OCI-LY7 (cell line): ENCODE measurements around the gene PITPNM3. TPM values are rescaled to one million over a fixed set of nuclear protein-coding genes. Genes with fewer than 3 reads are reported as not detected.

Source experiments
- BruUV-seq: library from RNA; stranded (reverse); fragments of 400-500 nt; replicated peaks from 2 replicates; lab custom pipeline; 2021; lab: Mats Ljungman, UMichigan
- CTCF ChIA-PET: fragments of 300-600 bp; sonication (Branson Sonifier 250); formaldehyde crosslinking; loops from one replicate; lab custom pipeline; 2022; ENCODE audit warnings: antibody characterized with exemption; ENCODE audit not compliant: unreplicated experiment; lab: Charles Lee
- POLR2A ChIA-PET: fragments of 300-600 bp; sonication (Branson Sonifier 250); formaldehyde crosslinking; loops from one replicate; lab custom pipeline; 2022; ENCODE audit warnings: antibody characterized with exemption; lab: Charles Lee
- DNase-seq: peaks from one replicate; pipeline ENCODE4 v3.0.0-alpha.2; 2015; ENCODE audit warnings: low spot score
- H2AFZ ChIP-seq: fragments of 200-600 bp; sonication (generic), shearing (Covaris generic); 2 replicates; pipeline ENCODE4 v1.6.1; 2014; ENCODE audit warnings: mild to moderate bottlenecking, antibody characterized with exemption, low read length, moderate library complexity
- H3K27ac ChIP-seq: fragments of 200-600 bp; sonication (generic); 2 replicates; pipeline ENCODE4 v1.5.1; 2014; ENCODE audit warnings: mixed run types, low read depth, mild to moderate bottlenecking, moderate library complexity, low read length, inconsistent platforms; ENCODE audit not compliant: poor library complexity, severe bottlenecking
- H3K36me3 ChIP-seq: fragments of 200-600 bp; sonication (generic); 2 replicates; pipeline ENCODE4 v1.6.1; 2014; ENCODE audit warnings: mild to moderate bottlenecking, antibody characterized with exemption, low read length, moderate library complexity, mixed read lengths; ENCODE audit not compliant: insufficient read depth
- H3K4me1 ChIP-seq: fragments of 200-600 bp; sonication (generic); 2 replicates; pipeline ENCODE4 v1.5.1; 2014; ENCODE audit warnings: mild to moderate bottlenecking, low read length; ENCODE audit not compliant: insufficient read depth, poor library complexity, severe bottlenecking
- H3K4me2 ChIP-seq: fragments of 200-600 bp; sonication (generic); 2 replicates; pipeline ENCODE4 v1.6.1; 2014; ENCODE audit warnings: mild to moderate bottlenecking, low read length
- H3K4me3 ChIP-seq: fragments of 200-600 bp; sonication (generic); 2 replicates; pipeline ENCODE4 v1.5.1; 2014; ENCODE audit warnings: mild to moderate bottlenecking, low read depth, low read length; ENCODE audit not compliant: poor library complexity, severe bottlenecking
- H3K79me2 ChIP-seq: fragments of 200-600 bp; sonication (generic); 2 replicates; pipeline ENCODE4 v1.6.1; 2016; ENCODE audit warnings: low read depth, mild to moderate bottlenecking, low read length, moderate library complexity, mixed read lengths; ENCODE audit not compliant: insufficient read depth
- H3K9me2 ChIP-seq: fragments of 200-600 bp; sonication (generic); 2 replicates; pipeline ENCODE4 v1.6.1; 2016; ENCODE audit warnings: mild to moderate bottlenecking, low read length, mixed read lengths; ENCODE audit not compliant: insufficient read depth
- H3K9me3 ChIP-seq: fragments of 200-600 bp; sonication (generic); 2 replicates; pipeline ENCODE4 v1.6.1; 2014; ENCODE audit warnings: mild to moderate bottlenecking, mixed run types, low read length, mixed read lengths
- H4K20me1 ChIP-seq: fragments of 200-600 bp; sonication (generic); 2 replicates; pipeline ENCODE4 v1.6.1; 2014; ENCODE audit warnings: mild to moderate bottlenecking, antibody characterized with exemption, low read length, moderate library complexity, mixed read lengths; ENCODE audit not compliant: insufficient read depth
- CTCF ChIP-seq: fragments of 200-600 bp; sonication (generic); conservative IDR thresholded peaks from 2 replicates; pipeline ENCODE4 v1.5.1; 2014; ENCODE audit warnings: mild to moderate bottlenecking, antibody characterized with exemption, low read length, moderate library complexity, mixed read lengths
- EZH2phosphoT487 ChIP-seq: fragments of 200-600 bp; sonication (generic); IDR thresholded peaks from 2 replicates; pipeline ENCODE4 v1.6.1; 2018; ENCODE audit warnings: low read depth, borderline replicate concordance, mild to moderate bottlenecking, mixed run types, antibody characterized with exemption, low read length, moderate library complexity, mixed read lengths
- intact Hi-C: fragments of 100-400 bp; cut with micrococcal nuclease; formaldehyde crosslinking; loops from one replicate; pipeline ENCODE4 v1.10.0; 2022; ENCODE audit not compliant: unreplicated experiment
- total RNA-seq, 2 experiments: library from RNA; depleted of rRNA in 1 of 2; stranded (reverse); fragments of >200 nt in 1 of 2; shearing (Covaris generic) in 1 of 2; gene quantifications; 2 replicates each; pipeline ENCODE4 v1.2.3, GENCODE V29; 2014 to 2022

The PITPNM3 gene
- total RNA-seq, 2 experiments from 2014 or later = 0.76 to 1.6 TPM

DNA sequence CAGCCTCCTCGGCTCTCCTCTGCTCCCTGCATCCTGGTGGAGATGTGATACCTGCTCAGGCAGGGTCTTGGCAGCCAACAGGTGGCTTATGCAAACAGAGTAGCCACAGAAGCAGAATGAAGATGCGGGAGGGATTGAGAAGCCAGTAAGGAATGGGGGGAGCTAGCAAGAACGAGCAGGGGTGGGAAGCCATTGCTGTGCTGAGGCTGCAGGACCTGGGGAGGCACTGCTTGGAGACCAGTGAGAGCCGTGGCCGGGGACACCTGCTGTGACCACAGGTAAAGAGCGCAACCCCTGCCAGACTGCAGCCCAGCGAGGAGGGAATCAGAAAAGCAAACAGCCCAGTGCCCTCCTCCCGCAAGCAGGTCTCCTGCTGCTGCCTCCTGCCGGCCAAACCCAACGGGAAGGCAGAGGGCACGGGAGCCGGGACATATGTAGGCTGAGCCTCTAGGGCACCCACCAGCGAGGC, 136.1 kb downstream of the PITPNM3 start:
- H3K4me1 ChIP-seq = no peaks in the 10 kb centered on the region
- H3K27ac ChIP-seq = no peak overlapping the region
- no peaks in the 10 kb centered on the region for H3K36me3 ChIP-seq
- BruUV-seq = no TSS peak
- CTCF ChIA-PET = no interaction called here
- POLR2A ChIA-PET = interaction anchor here (0.7 kb wide), 1 partner anchor 21 kb away, joined by 3 read pairs; no protein-coding TSS in a partner anchor
- intact Hi-C loops = loop anchor here (5.0 kb wide), 1 partner anchor 713 kb away; no protein-coding TSS in a partner anchor
- no peak overlapping the region for H2AFZ ChIP-seq
- H3K4me3 ChIP-seq = no peak overlapping the region
- no peaks in the 10 kb centered on the region for H3K9me2 ChIP-seq
- H4K20me1 ChIP-seq = no peaks in the 10 kb centered on the region
- no peak overlapping the region for H3K4me2 ChIP-seq
- no peaks in the 10 kb centered on the region for H3K79me2 ChIP-seq
- DNase-seq = no peak
- H3K9me3 ChIP-seq = no peaks in the 10 kb centered on the region
- no peak for TF ChIP-seq EZH2phosphoT487
- peak; percentile 41; the same call in 1 of the 2 replicates for TF ChIP-seq CTCF

- Histone ChIP-seq H3K4me3 (no peak overlapping the region), H3K9me2 (no peaks in the 10 kb centered on the region), H3K9me3 (no peaks in the 10 kb centered on the region), H4K20me1 (no peaks in the 10 kb centered on the region), H3K4me2 (no peak overlapping the region), H3K27ac (no peak overlapping the region), H3K36me3 (no peaks in the 10 kb centered on the region), H3K4me1 (no peaks in the 10 kb centered on the region), H3K79me2 (no peaks in the 10 kb centered on the region), H2AFZ (no peak overlapping the region)
- no TSS peak for BruUV-seq
- CTCF ChIA-PET = no interaction called here
- intact Hi-C loops = no loop called here
- no peak for DNase-seq
- POLR2A ChIA-PET = no interaction called here
- TF ChIP-seq CTCF (no peak), EZH2phosphoT487 (no peak)
Observed at GRCh38 chr17:6415616-6416015, 140.7 kb downstream of the PITPNM3 start.

GRCh38 chr17:6413065-6413464, 143.3 kb downstream of the PITPNM3 start:
- DNase-seq = peak; percentile 59
- Histone ChIP-seq H3K9me3 (no peaks in the 10 kb centered on the region), H2AFZ (no peak overlapping the region), H3K4me1 (no peaks in the 10 kb centered on the region), H3K79me2 (no peaks in the 10 kb centered on the region), H3K36me3 (no peaks in the 10 kb centered on the region), H4K20me1 (no peaks in the 10 kb centered on the region), H3K27ac (no peak overlapping the region), H3K4me3 (no peak overlapping the region), H3K9me2 (no peaks in the 10 kb centered on the region), H3K4me2 (no peak overlapping the region)
- BruUV-seq = no TSS peak
- intact Hi-C loops = no loop called here
- ChIA-PET POLR2A (no interaction called here), CTCF (no interaction called here)
- TF ChIP-seq EZH2phosphoT487 (no peak), CTCF (peak; percentile 78)
